Suppressor macrophage treated with lipopolysaccharide for 4 hours (primary cell): Measurements from ENCODE around the gene NID1.

Source experiments
- DNase-seq: peaks from one replicate; pipeline ENCODE4 v3.0.0-alpha.2; 2020

The NID1 gene

DNA sequence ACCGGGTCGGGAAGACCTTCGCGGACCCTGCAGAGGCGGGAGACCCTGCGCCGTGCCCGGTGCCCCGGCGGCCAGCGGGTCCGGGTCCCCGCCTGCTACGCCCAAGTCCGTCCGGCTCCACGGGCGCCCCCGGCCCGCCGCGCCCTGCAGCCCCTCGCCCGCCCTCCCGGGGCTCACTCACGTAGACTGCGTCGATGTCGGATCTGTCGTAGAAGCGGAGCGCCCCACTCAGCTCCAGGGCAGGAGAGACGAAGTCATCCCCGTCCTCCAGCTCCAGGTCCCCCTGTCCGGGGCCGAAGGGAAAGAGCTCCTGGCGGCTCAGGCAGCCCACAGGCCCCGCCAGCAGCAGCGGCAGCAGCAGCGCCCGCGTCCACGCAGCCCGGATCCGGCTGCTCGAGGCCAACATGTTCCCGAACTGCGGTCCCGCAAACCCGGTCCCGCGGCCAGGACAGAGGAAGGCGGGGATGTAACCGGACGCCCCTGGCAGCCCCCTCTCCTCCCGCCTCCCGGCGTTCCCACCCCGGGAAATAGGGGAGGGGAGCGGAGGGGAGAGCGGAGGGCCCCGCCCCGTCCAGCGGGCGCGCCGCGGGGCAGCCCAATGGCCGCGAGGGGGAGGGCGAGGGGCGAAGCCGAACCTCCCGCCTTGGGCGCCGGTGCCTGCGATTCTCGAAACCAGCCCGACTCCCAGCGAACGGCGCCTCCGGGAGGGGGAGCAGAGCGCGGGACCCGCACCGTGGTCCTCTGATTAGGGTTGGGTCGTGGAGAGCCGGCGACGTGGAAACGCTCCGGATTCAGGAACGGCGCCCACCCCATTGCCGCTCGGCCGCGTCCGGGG, at the start of gene NID1:
Gene NID1, minus strand, starts transcription at position 417 of the 835 bp plus-strand sequence. Its CDS starts 11 bp downstream, at position 406.
- peak; percentile 56 for DNase-seq

- no peak for DNase-seq
Measured at GRCh38 chr1:236114076-236114747, 49.3 kb upstream of the NID1 start.

GRCh38 chr1:236113324-236114032, 48.6 kb upstream of the NID1 start:
- no peak for DNase-seq

DNA sequence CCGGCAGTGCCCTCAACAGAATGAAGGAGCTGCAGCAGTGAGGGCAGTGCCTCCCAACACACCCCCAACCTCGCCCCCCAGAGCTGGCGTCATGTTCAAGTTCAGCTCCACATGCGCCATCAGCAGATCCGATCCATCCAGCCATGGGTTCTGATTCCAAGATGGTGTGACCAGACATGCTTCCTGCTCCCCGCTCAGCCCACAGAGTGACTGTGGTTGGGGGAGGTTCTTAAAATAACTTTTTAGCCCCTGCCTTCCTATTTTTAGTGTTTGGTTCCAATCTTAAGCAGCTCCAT, 47.4 kb upstream of the NID1 start:
- no peak for DNase-seq

DNA sequence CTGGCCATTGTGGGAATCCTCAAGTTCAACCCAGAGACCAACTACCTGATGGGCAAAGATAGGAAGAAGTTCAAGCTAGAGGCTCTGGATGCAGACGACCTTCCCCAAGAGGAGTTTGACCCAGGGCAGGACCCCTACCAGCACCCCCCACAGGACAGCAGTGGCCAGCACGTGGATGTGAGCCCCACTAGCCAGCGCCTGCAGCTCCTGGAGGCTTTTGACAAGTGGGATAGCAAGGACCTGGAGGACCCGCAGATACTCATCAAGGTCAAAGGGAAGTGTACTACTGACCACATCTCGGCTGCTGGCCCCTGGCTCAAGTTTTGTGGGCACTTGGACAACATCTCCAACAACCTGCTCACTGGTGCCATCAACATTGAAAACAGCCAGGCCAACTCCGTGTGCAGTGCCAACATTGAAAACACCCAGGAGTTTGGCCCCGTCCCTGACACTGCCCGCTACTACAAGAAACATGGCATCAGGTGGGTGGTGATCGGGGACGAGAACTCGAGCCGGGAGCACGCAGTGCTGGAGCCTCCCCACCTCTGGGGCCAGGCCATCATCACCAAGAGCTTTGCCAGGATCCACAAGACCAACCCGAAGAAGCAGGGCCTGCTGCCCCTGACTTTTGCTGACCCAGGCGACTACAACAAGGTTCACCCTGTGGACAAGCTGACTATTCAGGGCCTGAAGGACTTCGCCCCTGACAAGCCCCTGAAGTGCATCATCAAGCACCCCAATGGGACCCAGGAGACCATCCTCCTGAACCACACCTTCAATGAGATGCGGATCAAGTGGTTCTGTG, 46.8 kb upstream of the NID1 start:
- no peak for DNase-seq

DNA sequence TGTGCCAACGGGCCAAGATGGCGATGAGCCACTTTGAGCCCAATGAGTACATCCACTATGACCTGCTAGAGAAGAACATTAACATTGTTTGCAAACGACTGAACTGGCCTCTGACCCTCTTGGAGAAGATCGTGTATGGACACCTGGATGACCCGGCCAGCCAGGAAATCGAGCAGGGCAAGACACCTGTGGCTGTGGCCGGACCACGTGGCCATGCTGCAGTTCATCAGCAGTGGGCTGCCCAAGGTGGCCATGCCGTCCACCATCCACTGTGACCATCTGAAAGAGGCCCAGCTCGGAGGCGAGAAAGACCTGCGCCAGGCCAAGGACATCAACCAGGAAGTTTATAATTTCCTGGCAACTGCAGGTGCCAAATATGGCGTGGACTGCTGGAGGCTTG, 45.2 kb upstream of the NID1 start:
- no peak for DNase-seq

GRCh38 chr1:236108027-236108648, 43.2 kb upstream of the NID1 start:
- DNase-seq = peak; percentile 46

GRCh38 chr1:236107121-236107907, 42.4 kb upstream of the NID1 start:
- DNase-seq = no peak

DNA sequence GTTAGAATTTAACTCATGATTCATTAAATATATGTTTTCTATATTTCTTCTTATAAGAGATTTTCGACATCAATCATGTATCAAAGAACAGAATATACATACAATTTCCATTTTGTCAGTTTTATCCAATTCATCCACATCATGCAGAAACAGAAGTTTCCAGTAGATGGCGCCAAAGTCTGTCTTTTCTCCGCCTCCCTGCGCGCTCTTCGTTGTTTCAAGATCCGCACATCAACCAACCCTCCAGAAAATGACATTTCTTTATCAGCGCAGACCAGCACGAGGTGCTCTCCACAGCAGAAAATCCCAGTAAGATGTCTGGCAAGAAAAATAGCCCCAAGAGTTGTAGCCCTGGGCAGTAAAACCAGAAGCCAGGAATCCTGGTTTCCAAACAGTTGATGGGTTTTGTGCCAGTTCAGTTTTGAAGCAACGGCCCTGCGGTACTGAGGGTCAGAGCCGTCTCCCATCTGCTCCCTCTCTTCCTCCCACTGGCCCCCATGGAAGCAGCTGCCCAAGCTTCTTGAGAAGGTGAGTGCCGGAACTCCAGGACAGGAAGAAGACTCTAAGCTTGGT, 38.8 kb upstream of the NID1 start:
- peak; percentile 80 for DNase-seq

- DNase-seq = no peak
Measured at GRCh38 chr1:236103059-236103458, 38.2 kb upstream of the NID1 start.

DNA sequence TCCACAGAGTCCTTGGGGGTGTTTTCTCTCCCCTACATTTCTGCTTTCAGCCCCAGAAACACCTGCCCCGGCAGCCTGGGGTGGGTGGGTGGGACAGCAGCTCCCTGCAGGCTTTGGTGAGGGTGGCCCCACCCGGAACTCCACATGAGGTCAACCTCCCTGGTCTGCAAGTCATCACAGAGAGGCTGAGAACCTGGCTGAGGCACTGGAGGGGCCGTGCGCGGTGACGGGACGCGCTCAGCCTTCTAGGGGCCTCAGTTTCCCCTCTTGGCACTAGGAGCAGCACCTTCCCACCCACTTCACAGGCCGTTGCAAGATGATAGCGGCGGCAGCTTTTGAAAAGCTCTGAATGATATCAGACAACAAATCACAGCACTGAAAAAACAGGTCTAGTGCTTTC, 37.7 kb upstream of the NID1 start:
- DNase-seq = no peak

GRCh38 chr1:236101233-236102200, 36.6 kb upstream of the NID1 start:
- DNase-seq = no peak

- DNase-seq = no peak
Measured at GRCh38 chr1:236100799-236101198, 35.9 kb upstream of the NID1 start.

DNA sequence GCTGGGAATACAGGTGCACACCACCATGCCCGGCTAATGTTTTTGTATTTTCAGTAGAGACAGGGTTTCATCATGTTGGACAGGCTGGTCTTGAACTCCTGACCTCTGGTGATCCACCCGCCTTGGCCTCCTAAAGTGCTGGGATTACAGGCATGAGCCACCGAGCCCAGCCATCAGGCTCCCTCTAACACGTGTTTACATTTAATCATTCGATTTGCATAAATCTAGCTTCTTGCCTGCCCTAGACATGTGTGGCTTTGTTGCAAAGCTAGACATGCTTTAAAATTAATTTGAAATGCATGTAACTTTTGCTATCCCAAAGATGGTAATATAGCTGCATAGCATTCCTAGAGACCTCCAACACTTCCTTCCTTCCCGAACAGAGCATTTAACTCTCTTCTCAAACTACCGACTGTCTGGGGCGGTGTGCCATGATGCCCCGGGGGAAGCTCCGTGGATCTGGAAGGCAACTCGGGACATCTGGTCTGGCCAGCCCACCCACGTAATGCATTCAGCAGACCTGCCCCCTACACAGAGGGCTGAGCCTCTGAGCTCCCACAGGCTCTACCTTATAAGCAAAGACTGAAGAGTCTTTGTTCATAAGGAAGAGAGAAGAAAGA, 34.6 kb upstream of the NID1 start:
- no peak for DNase-seq

GRCh38 chr1:236098267-236098666, 33.4 kb upstream of the NID1 start:
- no peak for DNase-seq

GRCh38 chr1:236096660-236097482, 32.0 kb upstream of the NID1 start:
- peak; percentile 51 for DNase-seq

DNA sequence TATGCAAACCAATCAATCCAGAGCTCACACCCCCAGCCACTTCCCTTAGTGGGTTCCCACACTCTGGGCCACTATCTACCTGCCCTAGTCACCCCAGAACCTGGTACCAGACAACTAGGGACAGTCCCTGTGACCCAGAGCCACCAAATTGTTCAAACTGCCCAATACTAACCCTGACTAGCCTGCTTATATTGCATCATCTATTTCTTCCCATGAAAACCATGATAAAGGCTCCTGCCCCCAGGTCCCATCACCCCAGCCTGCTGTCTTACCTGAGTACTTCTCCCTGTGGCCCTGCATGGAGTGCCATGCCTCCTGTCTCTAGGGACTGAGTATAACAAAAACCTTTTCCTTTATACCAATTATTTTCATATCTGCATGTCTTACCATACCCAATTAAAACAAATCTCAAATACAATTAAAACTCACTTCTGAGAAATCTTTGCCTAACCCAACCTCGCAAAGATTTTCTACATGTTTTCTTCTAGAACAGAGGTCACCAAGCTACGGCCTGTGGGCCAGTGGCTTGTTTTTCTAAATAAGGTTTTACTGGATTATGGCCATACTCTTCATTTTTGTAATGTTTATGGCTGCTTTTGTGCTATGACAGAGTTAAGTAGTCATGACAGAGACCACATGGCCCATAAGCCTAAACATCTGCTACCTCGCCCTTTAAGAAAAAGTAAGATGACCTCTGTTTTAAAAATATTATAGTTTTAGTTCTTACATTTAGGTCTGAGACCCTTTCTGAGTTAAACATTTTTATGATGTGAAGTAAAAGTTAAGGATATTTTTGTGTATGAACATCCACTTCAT, 31.0 kb upstream of the NID1 start:
- DNase-seq = no peak

GRCh38 chr1:236092899-236093298, 28.0 kb upstream of the NID1 start:
- DNase-seq = no peak
